DOHH2 (cell line): ENCODE data around the gene ARTN.

ENCODE experiments used
- H3F3A ChIP-seq: fragments of 200-600 bp; sonication (generic), shearing (Covaris generic); 2 replicates; pipeline ENCODE4 v1.6.0; 2016; ENCODE audit warnings: antibody characterized with exemption, mild to moderate bottlenecking; ENCODE audit not compliant: control insufficient read depth, insufficient read depth
- H3K27ac ChIP-seq: fragments of 200-600 bp; sonication (generic); 2 replicates; pipeline ENCODE4 v1.5.1; 2014; ENCODE audit warnings: low read depth, mild to moderate bottlenecking, low read length, moderate library complexity
- H3K27me3 ChIP-seq: fragments of 200-600 bp; sonication (generic); 2 replicates; pipeline ENCODE4 v1.6.1; 2014; ENCODE audit warnings: mild to moderate bottlenecking, low read length, mixed read lengths; ENCODE audit not compliant: control insufficient read depth
- H3K36me3 ChIP-seq: fragments of 200-600 bp; sonication (generic); 2 replicates; pipeline ENCODE4 v1.6.1; 2014; ENCODE audit warnings: mild to moderate bottlenecking, low read length, moderate library complexity, mixed read lengths; ENCODE audit not compliant: control insufficient read depth
- H3K4me1 ChIP-seq: fragments of 200-600 bp; sonication (generic); 2 replicates; pipeline ENCODE4 v1.6.1; 2014; ENCODE audit warnings: mild to moderate bottlenecking, low read length, mixed read lengths; ENCODE audit not compliant: control insufficient read depth
- H3K4me2 ChIP-seq: fragments of 200-600 bp; sonication (generic); 2 replicates; pipeline ENCODE4 v1.6.0; 2014; ENCODE audit warnings: mild to moderate bottlenecking, low read length, moderate library complexity
- H3K4me3 ChIP-seq: fragments of 200-600 bp; sonication (generic); 2 replicates; pipeline ENCODE4 v1.5.1; 2014; ENCODE audit warnings: mild to moderate bottlenecking, low read length, mixed read lengths
- H3K79me2 ChIP-seq: fragments of 200-600 bp; sonication (generic); 2 replicates; pipeline ENCODE4 v1.6.1; 2014; ENCODE audit warnings: mild to moderate bottlenecking, low read length, mixed read lengths; ENCODE audit not compliant: control insufficient read depth
- H3K9me2 ChIP-seq: fragments of 200-600 bp; sonication (generic); replicated peaks from 2 replicates; pipeline ENCODE4 v1.6.1; 2014; ENCODE audit warnings: mild to moderate bottlenecking, low read length, mixed read lengths; ENCODE audit not compliant: control insufficient read depth
- H3K9me3 ChIP-seq: fragments of 200-600 bp; sonication (generic); 2 replicates; pipeline ENCODE4 v1.6.1; 2014; ENCODE audit warnings: antibody characterized with exemption, low read length, mixed read lengths; ENCODE audit not compliant: control insufficient read depth, insufficient read depth
- H4K20me1 ChIP-seq: fragments of 200-600 bp; sonication (generic); 2 replicates; pipeline ENCODE4 v1.6.0; 2014; ENCODE audit warnings: low read depth, mild to moderate bottlenecking, antibody characterized with exemption, low read length, moderate library complexity; ENCODE audit not compliant: control insufficient read depth, insufficient read depth
- CTCF ChIP-seq: fragments of 200-600 bp; sonication (generic); IDR thresholded peaks from one replicate; pipeline ENCODE4 v1.5.1; 2014; ENCODE audit warnings: antibody characterized with exemption, mild to moderate bottlenecking, low read depth, low read length; ENCODE audit not compliant: poor library complexity, severe bottlenecking
- EZH2phosphoT487 ChIP-seq: fragments of 200-600 bp; sonication (generic); IDR thresholded peaks from 2 replicates; pipeline ENCODE4 v1.6.1; 2017; ENCODE audit warnings: borderline replicate concordance, mild to moderate bottlenecking, antibody characterized with exemption, low read length, moderate library complexity, mixed read lengths

ARTN gene

GRCh38 chr1:43938383-43938782 lies 4.8 kb downstream of the ARTN start:
- Histone ChIP-seq H3K79me2 (no peaks in the 10 kb centered on the region), H3F3A (no peaks in the 10 kb centered on the region), H3K36me3 (peaks cover 4% of the 10 kb centered on the region; the same call in 1 of the 2 replicates), H3K4me3 (no peak overlapping the region), H3K27me3 (no peaks in the 10 kb centered on the region), H4K20me1 (no peaks in the 10 kb centered on the region), H3K9me3 (no peaks in the 10 kb centered on the region), H3K27ac (no peak overlapping the region), H3K9me2 (no peaks in the 10 kb centered on the region), H3K4me2 (no peak overlapping the region), H3K4me1 (peaks cover 5% of the 10 kb centered on the region)
- no peak for TF ChIP-seq CTCF
- TF ChIP-seq EZH2phosphoT487 = no peak

- Histone ChIP-seq H3K36me3 (peaks cover 4% of the 10 kb centered on the region; the same call in 1 of the 2 replicates), H3K27me3 (no peaks in the 10 kb centered on the region), H4K20me1 (no peaks in the 10 kb centered on the region), H3K4me3 (no peak overlapping the region), H3F3A (no peaks in the 10 kb centered on the region), H3K79me2 (no peaks in the 10 kb centered on the region), H3K4me1 (peaks cover 5% of the 10 kb centered on the region), H3K27ac (no peak overlapping the region), H3K9me2 (no peaks in the 10 kb centered on the region), H3K9me3 (no peaks in the 10 kb centered on the region), H3K4me2 (no peak overlapping the region)
- TF ChIP-seq EZH2phosphoT487 (no peak), CTCF (no peak)
Observed at GRCh38 chr1:43938892-43939587, 5.4 kb downstream of the ARTN start.

- H3K9me3 ChIP-seq = no peaks in the 10 kb centered on the region
- H3K27ac ChIP-seq = no peak overlapping the region
- peaks cover 9% of the 10 kb centered on the region for H3K36me3 ChIP-seq
- H3K4me3 ChIP-seq = no peak overlapping the region
- H3K4me2 ChIP-seq = no peak overlapping the region
- peaks cover 23% of the 10 kb centered on the region for H3K79me2 ChIP-seq
- no peaks in the 10 kb centered on the region for H3K9me2 ChIP-seq
- no peaks in the 10 kb centered on the region for H3K27me3 ChIP-seq
- peaks cover 13% of the 10 kb centered on the region for H3K4me1 ChIP-seq
- no peaks in the 10 kb centered on the region for H4K20me1 ChIP-seq
- H3F3A ChIP-seq = no peaks in the 10 kb centered on the region
- TF ChIP-seq CTCF (no peak), EZH2phosphoT487 (no peak)
Observed at GRCh38 chr1:43942411-43942810, 8.8 kb downstream of the ARTN start.
